HCEC 1CT (cell line): ENCODE data around the gene F2.

Experiments
- DNase-seq: peaks from one replicate; pipeline ENCODE4 v3.0.0-alpha.2; 2017

The F2 gene

GRCh38 chr11:46743693-46744339 lies 24.8 kb downstream of the F2 start:
- no peak for DNase-seq

GRCh38 chr11:46745328-46745727 lies 26.3 kb downstream of the F2 start:
- no peak for DNase-seq

- DNase-seq: no peak
Measured at GRCh38 chr11:46745995-46746394, 27.0 kb downstream of the F2 start.

- DNase-seq: no peak
Measured at GRCh38 chr11:46747150-46747549, 28.1 kb downstream of the F2 start.

- DNase-seq: no peak
Measured at GRCh38 chr11:46755962-46756361, 36.9 kb downstream of the F2 start.

GRCh38 chr11:46759196-46759595 lies 40.2 kb downstream of the F2 start:
- no peak for DNase-seq

- DNase-seq: no peak
Measured at GRCh38 chr11:46760429-46761128, 41.6 kb downstream of the F2 start.

- no peak for DNase-seq
Measured at GRCh38 chr11:46761807-46762206, 42.8 kb downstream of the F2 start.

- DNase-seq: no peak
Measured at GRCh38 chr11:46762248-46762647, 43.2 kb downstream of the F2 start.

GRCh38 chr11:46766656-46767055 lies 47.6 kb downstream of the F2 start:
- DNase-seq: no peak

- DNase-seq: no peak
Measured at GRCh38 chr11:46769636-46770221, 50.7 kb downstream of the F2 start.

- DNase-seq: no peak
Measured at GRCh38 chr11:46776878-46777277, 57.9 kb downstream of the F2 start.

- no peak for DNase-seq
Measured at GRCh38 chr11:46778416-46778815, 59.4 kb downstream of the F2 start.
